Type B pancreatic cell (in vitro differentiated cells): ENCODE measurements around the gene CLCN1. TPM values are rescaled to one million over a fixed set of nuclear protein-coding genes. Genes with fewer than 3 reads are reported as not detected.

Experiments used
- DNase-seq: peaks from one replicate; pipeline ENCODE4 v3.0.0; 2021; ENCODE audit warnings: mixed read lengths; ENCODE audit not compliant: unreplicated experiment; ENCODE audit errors: extremely low spot score
- H3K27ac Mint-ChIP-seq: 2 replicates; pipeline ENCODE4 v1.8.0; 2021; ENCODE audit warnings: mild to moderate bottlenecking, mixed read lengths
- H3K27me3 Mint-ChIP-seq: 2 replicates; pipeline ENCODE4 v1.8.0; 2021; ENCODE audit warnings: mixed read lengths
- H3K36me3 Mint-ChIP-seq: 2 replicates; pipeline ENCODE4 v1.8.0; 2021; ENCODE audit warnings: mixed read lengths
- H3K4me1 Mint-ChIP-seq: one replicate; pipeline ENCODE4 v1.8.0; 2021; ENCODE audit warnings: mixed read lengths; ENCODE audit not compliant: unreplicated experiment
- H3K4me3 Mint-ChIP-seq: 2 replicates; pipeline ENCODE4 v1.8.0; 2021; ENCODE audit warnings: mild to moderate bottlenecking, mixed read lengths
- H3K9me3 Mint-ChIP-seq: 2 replicates; pipeline ENCODE4 v1.8.0; 2021; ENCODE audit warnings: mixed read lengths
- microRNA-seq: library from miRNA; unstranded; fragments of <30 nt; microRNA quantifications from one replicate; pipeline ENCODE4, GENCODE V29; 2020
- total RNA-seq: library from RNA; stranded (reverse); gene quantifications from 2 replicates; pipeline ENCODE4 v1.2.1, GENCODE V29; 2021; ENCODE audit warnings: low replicate concordance
- TF ChIP-seq, protein P1 (sequence below): fragments of 200-600 bp; sonication (generic); conservative IDR thresholded peaks from 2 replicates; pipeline ENCODE4 v1.5.0; 2021; ENCODE audit warnings: antibody characterized with exemption, mild to moderate bottlenecking

Gene CLCN1
- total RNA-seq, 1 donor from 2014 or later: 0.22 TPM

DNA sequence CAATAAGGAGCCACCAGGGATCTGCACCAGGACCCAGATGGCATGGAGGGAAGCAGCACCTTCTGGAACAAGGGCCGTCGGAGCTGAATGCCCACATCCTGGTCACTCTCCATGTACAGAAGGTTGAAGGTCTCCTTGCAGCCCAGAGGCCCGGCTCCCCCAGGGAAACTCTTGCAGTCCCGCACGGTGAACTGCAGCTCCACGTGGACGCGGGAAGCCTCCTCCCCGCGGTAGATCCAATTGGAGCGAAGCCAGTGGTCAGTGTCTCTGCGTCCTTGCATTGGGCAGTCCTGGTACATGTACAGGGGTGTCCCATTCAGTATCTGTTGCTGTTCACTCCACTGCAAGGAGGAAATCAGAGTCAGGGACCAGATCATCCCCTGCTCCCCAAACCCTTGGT lies 85.4 kb downstream of the CLCN1 start:
- TF ChIP-seq, protein P1, sequence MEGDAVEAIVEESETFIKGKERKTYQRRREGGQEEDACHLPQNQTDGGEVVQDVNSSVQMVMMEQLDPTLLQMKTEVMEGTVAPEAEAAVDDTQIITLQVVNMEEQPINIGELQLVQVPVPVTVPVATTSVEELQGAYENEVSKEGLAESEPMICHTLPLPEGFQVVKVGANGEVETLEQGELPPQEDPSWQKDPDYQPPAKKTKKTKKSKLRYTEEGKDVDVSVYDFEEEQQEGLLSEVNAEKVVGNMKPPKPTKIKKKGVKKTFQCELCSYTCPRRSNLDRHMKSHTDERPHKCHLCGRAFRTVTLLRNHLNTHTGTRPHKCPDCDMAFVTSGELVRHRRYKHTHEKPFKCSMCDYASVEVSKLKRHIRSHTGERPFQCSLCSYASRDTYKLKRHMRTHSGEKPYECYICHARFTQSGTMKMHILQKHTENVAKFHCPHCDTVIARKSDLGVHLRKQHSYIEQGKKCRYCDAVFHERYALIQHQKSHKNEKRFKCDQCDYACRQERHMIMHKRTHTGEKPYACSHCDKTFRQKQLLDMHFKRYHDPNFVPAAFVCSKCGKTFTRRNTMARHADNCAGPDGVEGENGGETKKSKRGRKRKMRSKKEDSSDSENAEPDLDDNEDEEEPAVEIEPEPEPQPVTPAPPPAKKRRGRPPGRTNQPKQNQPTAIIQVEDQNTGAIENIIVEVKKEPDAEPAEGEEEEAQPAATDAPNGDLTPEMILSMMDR: no peak
- Mint-ChIP-seq H3K4me1 (no peaks in the 10 kb centered on the region), H3K27ac (no peak overlapping the region), H3K9me3 (no peaks in the 10 kb centered on the region), H3K27me3 (no peaks in the 10 kb centered on the region), H3K36me3 (peaks cover 5% of the 10 kb centered on the region), H3K4me3 (no peak overlapping the region)
- no peak for DNase-seq

Small RNA genes within 50 kb of the gene (microRNA-seq; reads per million reads assigned to microRNA genes)
- gene MIR6892: not detected

Other genes starting within 250 kb of the CLCN1 start
- not detected in 2 replicates for gene PIP, start 184.0 kb upstream of the CLCN1 start, total RNA-seq
- not detected in 2 replicates for gene TAS2R39, start 132.7 kb upstream of the CLCN1 start, total RNA-seq
- not detected in 2 replicates for gene TAS2R40, start 94.1 kb upstream of the CLCN1 start, total RNA-seq
- gene GSTK1, start 52.7 kb upstream of the CLCN1 start, total RNA-seq: 110 and 155 TPM in 2 replicates
- gene TMEM139, start 31.2 kb upstream of the CLCN1 start, total RNA-seq: 2.6 and 4.8 TPM in 2 replicates
- 53.9 and 55.2 TPM in 2 replicates for gene CASP2, start 27.8 kb upstream of the CLCN1 start, total RNA-seq
- 2.1 and 6.5 TPM in 2 replicates for gene FAM131B, start 46.6 kb downstream of the CLCN1 start, total RNA-seq
- gene ZYX, start 65.2 kb downstream of the CLCN1 start, total RNA-seq: 73.2 and 107 TPM in 2 replicates
- gene EPHA1, start 92.7 kb downstream of the CLCN1 start, total RNA-seq: 18.0 and 40.1 TPM in 2 replicates
- not detected in 2 replicates for gene TAS2R60, start 127.3 kb downstream of the CLCN1 start, total RNA-seq
- not detected in 2 replicates for gene TAS2R41, start 161.8 kb downstream of the CLCN1 start, total RNA-seq